Astrocyte of the spinal cord (primary cell): ENCODE data around the gene ORC3.
"Not testable (repeated sequence)": the region's sequence is repeated elsewhere in the genome, so short reads cannot be mapped to it uniquely, and the experiment has no call there.

Experiments
- DNase-seq: peaks from one replicate; pipeline ENCODE4 v3.0.0; 2011; ENCODE audit warnings: low read depth, low spot score
- H3K4me3 ChIP-seq: 2 replicates; pipeline ENCODE4 v1.5.1; 2011; ENCODE audit warnings: low read depth, mild to moderate bottlenecking, low read length, moderate library complexity
- in situ Hi-C: cut with HindIII; loops from 2 replicates; pipeline ENCODE4 v1.10.0; 2017; ENCODE audit warnings: low sequenced_read_pairs
- TF ChIP-seq, protein P1 (sequence below): IDR thresholded peaks from 2 replicates; pipeline ENCODE4 v1.5.1; 2012; ENCODE audit warnings: low read depth, mild to moderate bottlenecking, low read length, inconsistent platforms

The ORC3 gene

DNA sequence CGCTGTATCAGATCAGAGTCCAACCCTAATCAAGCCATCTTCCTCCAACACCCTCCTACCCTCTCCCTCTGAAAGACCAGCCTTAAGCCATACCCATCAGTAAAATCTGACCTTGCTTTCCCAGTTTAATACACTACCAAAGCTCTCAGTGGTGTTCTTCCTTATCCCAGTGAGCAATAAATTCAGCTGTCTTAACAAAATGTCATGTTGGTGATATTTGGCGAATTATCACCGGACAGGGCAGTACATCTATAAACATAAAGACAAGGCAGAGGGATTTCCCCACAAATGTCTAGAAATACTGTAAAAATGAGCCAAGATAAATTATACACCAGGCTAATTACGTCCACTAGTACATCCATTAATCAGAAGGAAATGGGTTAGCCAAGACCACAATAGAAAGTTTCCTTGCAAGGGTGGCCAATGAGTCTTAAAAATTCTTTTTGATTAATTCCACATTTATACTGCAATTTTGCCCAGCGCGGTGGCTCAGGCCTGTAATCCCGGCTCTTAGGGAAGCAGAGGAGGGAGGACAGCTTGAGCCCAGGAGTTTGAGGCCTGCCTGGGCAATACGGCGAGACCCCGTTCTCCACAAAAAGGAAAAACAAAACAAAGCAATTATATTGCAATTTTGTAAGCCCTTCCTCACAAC lies 1.1 kb upstream of the ORC3 start:
- peak overlapping the region; percentile 98 for H3K4me3 ChIP-seq
- no peak for DNase-seq
- in situ Hi-C loops = no loop called here
- TF ChIP-seq, protein P1, sequence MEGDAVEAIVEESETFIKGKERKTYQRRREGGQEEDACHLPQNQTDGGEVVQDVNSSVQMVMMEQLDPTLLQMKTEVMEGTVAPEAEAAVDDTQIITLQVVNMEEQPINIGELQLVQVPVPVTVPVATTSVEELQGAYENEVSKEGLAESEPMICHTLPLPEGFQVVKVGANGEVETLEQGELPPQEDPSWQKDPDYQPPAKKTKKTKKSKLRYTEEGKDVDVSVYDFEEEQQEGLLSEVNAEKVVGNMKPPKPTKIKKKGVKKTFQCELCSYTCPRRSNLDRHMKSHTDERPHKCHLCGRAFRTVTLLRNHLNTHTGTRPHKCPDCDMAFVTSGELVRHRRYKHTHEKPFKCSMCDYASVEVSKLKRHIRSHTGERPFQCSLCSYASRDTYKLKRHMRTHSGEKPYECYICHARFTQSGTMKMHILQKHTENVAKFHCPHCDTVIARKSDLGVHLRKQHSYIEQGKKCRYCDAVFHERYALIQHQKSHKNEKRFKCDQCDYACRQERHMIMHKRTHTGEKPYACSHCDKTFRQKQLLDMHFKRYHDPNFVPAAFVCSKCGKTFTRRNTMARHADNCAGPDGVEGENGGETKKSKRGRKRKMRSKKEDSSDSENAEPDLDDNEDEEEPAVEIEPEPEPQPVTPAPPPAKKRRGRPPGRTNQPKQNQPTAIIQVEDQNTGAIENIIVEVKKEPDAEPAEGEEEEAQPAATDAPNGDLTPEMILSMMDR = no peak

DNA sequence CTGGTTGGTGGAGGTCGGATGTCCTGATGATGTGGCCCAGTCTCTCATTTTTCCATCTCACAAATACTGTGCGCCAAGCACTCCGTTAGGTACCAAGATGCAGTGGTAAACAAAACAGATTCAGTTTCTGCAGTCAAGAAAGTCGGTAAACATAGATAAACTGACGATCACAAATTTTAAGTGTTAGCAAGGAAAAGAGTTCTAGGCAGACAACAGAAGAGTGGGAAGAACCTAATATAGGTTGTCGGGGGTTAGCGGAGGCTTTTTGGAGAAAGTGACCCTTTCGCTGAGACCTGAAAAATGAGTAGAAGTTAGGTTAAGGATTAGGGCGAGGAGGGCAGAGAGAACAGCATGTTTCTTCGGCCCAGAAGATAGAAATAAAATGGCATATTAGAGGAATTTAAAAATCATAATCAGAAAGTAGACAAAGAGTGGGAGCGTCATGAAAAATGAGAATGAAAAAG lies 514 bp downstream of the ORC3 start:
- in situ Hi-C loops = no loop called here

DNA sequence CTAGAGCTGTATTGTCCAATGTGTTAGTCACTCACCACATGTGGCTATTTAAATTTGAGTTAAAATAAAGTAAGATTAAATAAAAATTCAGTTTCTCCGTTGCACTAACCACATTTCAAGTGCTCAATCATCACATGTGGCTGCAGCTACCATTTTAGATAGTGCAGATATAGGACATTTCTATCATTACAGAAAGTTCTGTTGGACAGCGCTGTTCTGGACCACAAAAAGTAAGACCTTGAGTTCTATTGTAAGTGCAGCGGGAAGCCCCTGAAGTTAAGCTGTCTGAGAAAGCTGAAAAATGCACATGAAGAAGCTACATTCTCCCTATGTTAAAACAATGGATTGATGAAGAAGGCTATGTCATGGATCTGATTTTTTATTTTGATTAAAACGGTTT lies 1.1 kb downstream of the ORC3 start:
- no peak for DNase-seq
- in situ Hi-C loops = no loop called here

More for the DNA sequence above, 514 bp downstream of the ORC3 start:
- TF ChIP-seq, protein P1 = no peak
- peak overlapping the region; percentile 98 for H3K4me3 ChIP-seq
- DNase-seq = no peak

DNA sequence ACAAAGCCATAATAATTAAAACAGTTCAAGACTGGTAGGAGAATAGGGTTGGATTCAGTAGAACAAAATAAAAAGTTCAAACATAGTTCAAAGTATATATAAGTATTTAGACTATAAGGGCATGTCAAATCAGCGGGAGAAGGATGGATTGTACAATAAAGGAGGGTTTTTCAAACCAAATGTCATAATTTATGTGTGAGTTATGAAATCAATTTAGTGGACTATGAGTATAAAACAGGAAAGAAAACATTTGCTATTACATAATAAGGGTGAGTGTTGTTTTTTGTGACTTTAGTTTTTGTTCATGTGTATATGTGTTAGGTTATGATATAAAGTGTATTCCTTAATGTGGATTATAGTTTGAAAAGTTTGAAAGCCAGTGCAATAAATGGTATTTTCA lies 10.6 kb downstream of the ORC3 start:
- H3K4me3 ChIP-seq = no peak overlapping the region
- no peak for DNase-seq
- TF ChIP-seq, protein P1 = no peak
- in situ Hi-C loops = no loop called here

More for the DNA sequence above, 1.1 kb downstream of the ORC3 start:
- TF ChIP-seq, protein P1 = no peak
- H3K4me3 ChIP-seq = peak overlapping the region; percentile 98

DNA sequence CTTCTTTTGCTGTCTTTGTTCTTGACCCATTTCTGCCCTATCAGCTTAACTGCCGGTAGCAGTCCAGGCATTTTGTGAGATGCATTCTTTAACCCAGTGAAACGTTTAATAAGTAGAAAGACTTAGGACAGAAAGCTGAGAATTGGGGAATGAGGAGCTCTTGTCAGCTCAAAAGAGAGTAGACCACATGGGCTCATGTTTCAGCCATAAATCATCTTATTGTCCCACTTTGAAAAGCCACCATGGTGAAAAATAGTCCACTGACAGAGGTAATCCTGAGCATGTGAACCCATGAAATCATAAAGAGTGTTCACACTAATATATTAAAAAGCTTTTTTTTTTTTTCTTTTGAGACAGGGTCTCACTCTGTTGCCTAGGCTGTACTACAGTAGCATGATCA lies 16.3 kb downstream of the ORC3 start:
- in situ Hi-C loops = no loop called here

DNA sequence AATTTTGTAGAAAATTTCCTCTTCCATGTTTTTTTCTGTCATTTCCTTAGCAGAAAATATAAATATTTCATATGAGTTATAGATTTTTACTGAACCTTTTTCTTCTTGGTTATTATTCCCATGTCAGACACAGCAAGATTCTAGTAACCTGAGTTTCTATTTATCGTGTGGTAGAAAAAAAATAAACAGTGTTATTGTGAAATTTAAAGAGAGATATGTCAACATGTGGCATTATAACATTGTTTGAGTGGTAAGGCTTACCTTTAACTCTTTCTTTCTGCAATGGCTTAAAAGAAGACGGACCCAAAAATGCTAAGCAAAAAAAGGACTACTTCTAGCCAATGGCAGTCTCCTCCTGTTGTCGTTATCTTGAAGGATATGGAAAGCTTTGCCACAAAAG lies 18.9 kb downstream of the ORC3 start:
- TF ChIP-seq, protein P1 = no peak
- DNase-seq = no peak
- no peak overlapping the region for H3K4me3 ChIP-seq
- in situ Hi-C loops = no loop called here

More for the DNA sequence above, 16.3 kb downstream of the ORC3 start:
- no peak for DNase-seq
- TF ChIP-seq, protein P1 = no peak
- H3K4me3 ChIP-seq = no peak overlapping the region

DNA sequence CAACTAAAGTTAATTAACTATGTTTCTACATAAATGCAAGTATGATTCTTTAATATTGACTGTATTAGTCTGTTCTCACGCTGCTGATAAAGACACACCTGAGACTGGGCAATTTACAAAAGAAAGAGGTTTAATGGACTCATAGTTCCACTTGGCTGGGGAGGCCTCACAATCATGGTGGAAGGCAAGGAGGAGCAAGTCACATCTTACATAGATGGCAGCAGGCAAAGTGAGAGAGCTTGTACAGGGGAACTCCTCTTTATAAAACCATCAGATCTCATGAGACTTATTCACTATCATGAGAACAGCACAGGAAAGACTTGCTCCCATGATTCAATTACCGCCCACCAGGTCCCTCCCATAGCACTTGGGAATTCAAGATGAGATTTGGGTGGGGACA lies 23.1 kb downstream of the ORC3 start:
- H3K4me3 ChIP-seq, DNase-seq, in situ Hi-C loops: not testable (repeated sequence)
